Dedifferentiated amniotic fluid mesenchymal stem cell (primary cell): ENCODE data around the gene NES.
A peak's percentile ranks its signal among the peaks of the same experiment; 100 is the strongest.

Experiments used
- DNase-seq: peaks from one replicate; pipeline ENCODE4 v3.0.0-alpha.2; 2016; ENCODE audit errors: extremely low spot score

The NES gene

GRCh38 chr1:156676820-156677615 lies at the start of gene NES:
NES (minus strand) TSS chr1:156677407; CDS start chr1:156677264, 143 bp downstream.
- no peak for DNase-seq

GRCh38 chr1:156726549-156727226 lies 49.5 kb upstream of the NES start:
- DNase-seq = no peak

- peak; percentile 82 for DNase-seq
Observed at GRCh38 chr1:156725683-156726280, 48.6 kb upstream of the NES start.

- no peak for DNase-seq
Observed at GRCh38 chr1:156721535-156721934, 44.3 kb upstream of the NES start.

GRCh38 chr1:156721131-156721530 lies 43.9 kb upstream of the NES start:
- no peak for DNase-seq

- DNase-seq = peak; percentile 4
Observed at GRCh38 chr1:156717351-156717750, 40.1 kb upstream of the NES start.

GRCh38 chr1:156714830-156715229 lies 37.6 kb upstream of the NES start:
- DNase-seq = no peak

- no peak for DNase-seq
Observed at GRCh38 chr1:156712626-156713025, 35.4 kb upstream of the NES start.

- no peak for DNase-seq
Observed at GRCh38 chr1:156711011-156711817, 34.0 kb upstream of the NES start.

GRCh38 chr1:156709757-156710489 lies 32.7 kb upstream of the NES start:
- peak; percentile 90 for DNase-seq

GRCh38 chr1:156709031-156709430 lies 31.8 kb upstream of the NES start:
- DNase-seq = no peak

GRCh38 chr1:156708218-156708661 lies 31.0 kb upstream of the NES start:
- DNase-seq = no peak

- DNase-seq = peak; percentile 75
Observed at GRCh38 chr1:156707417-156708217, 30.4 kb upstream of the NES start.

GRCh38 chr1:156706657-156707416 lies 29.6 kb upstream of the NES start:
- peak; percentile 52 for DNase-seq

GRCh38 chr1:156705918-156706656 lies 28.9 kb upstream of the NES start:
- DNase-seq = peak; percentile 45

- DNase-seq = no peak
Observed at GRCh38 chr1:156705321-156705917, 28.2 kb upstream of the NES start, which contains the start of gene CRABP2. CRABP2 (minus strand) TSS chr1:156705583; CDS start chr1:156705446, 137 bp downstream.

- peak; percentile 38 for DNase-seq
Observed at GRCh38 chr1:156704930-156705320, 27.7 kb upstream of the NES start.

GRCh38 chr1:156704166-156704711 lies 27.0 kb upstream of the NES start:
- DNase-seq = no peak
